ENCODE data around the gene DDRGK1. TPM values are rescaled to one million over a fixed set of nuclear protein-coding genes. Genes with fewer than 3 reads are reported as not detected.

DDRGK1 gene
- total and polyA plus RNA-seq, 2 donors from 2014 or later = 81.8 to 92.5 TPM

DNA sequence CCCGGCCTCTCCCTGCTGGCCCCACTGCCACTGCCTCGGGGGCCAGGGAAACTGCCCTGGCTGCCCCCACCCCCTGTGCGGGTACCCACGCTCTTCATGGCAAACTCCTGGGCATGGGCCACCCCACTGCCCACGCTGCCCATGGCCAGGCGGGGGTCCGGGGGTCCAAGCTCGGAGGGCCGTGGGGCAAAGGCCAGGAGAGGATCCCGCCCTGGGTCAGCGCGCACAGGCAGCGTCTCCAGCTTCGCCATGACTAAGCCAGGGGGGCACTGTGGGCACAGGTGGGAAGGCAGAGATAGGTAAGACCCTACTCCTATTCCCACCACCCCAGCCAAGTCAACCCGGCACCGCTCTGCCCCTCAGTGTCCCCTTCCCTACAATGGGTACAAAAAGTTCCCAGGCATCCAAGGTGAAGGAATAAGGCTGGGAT lies 37.6 kb downstream of the DDRGK1 start:
- TF ChIP-seq, protein P1, sequence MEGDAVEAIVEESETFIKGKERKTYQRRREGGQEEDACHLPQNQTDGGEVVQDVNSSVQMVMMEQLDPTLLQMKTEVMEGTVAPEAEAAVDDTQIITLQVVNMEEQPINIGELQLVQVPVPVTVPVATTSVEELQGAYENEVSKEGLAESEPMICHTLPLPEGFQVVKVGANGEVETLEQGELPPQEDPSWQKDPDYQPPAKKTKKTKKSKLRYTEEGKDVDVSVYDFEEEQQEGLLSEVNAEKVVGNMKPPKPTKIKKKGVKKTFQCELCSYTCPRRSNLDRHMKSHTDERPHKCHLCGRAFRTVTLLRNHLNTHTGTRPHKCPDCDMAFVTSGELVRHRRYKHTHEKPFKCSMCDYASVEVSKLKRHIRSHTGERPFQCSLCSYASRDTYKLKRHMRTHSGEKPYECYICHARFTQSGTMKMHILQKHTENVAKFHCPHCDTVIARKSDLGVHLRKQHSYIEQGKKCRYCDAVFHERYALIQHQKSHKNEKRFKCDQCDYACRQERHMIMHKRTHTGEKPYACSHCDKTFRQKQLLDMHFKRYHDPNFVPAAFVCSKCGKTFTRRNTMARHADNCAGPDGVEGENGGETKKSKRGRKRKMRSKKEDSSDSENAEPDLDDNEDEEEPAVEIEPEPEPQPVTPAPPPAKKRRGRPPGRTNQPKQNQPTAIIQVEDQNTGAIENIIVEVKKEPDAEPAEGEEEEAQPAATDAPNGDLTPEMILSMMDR (IDR thresholded peaks at IDR 0.05; ENCODE audit: borderline replicate concordance, extremely low read depth, insufficient read depth) = no peak
- peaks cover 0 to 29% (median 24%) of the 10 kb centered on the region in 3 donors for H3K4me1 ChIP-seq (ENCODE audit: control insufficient read depth in 2 of 3, insufficient read depth in 2 of 3, low read depth in 1 of 3, low read length in 3 of 3)
- H3K36me3 ChIP-seq (ENCODE audit: control insufficient read depth in 2 of 3, insufficient read depth in 3 of 3, low read length in 3 of 3) = no peaks in the 10 kb centered on the region
- DNase-seq (peak in 1 of 5 donors; percentile 47), FAIRE-seq (no peak)
- no peak overlapping the region for H3K4me3 ChIP-seq (ENCODE audit: low read length in 3 of 3)
- no peak overlapping the region for H3K9ac ChIP-seq (ENCODE audit: low read length in 3 of 3)
- intact Hi-C loops (cut with DNase I) = no loop called here
- H3K9me3 ChIP-seq (ENCODE audit: control insufficient read depth in 2 of 3, insufficient read depth in 1 of 3, low read length in 3 of 3) = no peaks in the 10 kb centered on the region
- no peak overlapping the region for H3K27ac ChIP-seq (ENCODE audit: low read depth in 2 of 2, low read length in 2 of 2)
- no peaks in the 10 kb centered on the region for H3K27me3 ChIP-seq (ENCODE audit: control insufficient read depth, insufficient read depth, low read length)

DNA sequence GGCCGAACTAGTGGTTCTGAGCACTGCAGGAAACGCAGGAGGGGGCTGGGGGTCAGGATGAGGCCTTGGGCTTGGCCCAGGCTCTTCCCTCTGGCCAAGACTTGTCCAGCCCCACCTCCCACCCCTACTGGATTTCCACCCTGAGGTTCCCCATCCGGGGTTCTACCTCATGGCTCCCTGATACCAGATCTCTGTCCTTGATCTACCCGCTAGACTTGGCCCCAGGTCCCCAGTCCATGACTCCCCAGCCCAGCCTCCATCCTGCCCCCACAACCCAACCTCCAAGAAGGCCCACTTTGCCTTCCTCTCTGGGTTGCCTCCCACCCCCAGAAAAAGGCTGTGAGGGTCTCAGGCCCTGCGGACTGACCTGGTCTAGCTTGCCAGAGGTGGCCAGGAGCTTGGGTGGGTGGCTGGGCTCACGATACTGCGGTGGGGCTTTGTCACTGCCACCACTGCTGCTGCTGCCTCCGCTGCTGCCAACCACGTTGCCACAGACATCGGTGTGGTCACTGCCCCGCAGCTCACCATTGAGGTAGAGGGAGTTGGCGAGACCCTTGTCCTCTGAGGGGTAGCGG lies 38.1 kb downstream of the DDRGK1 start:
- Histone ChIP-seq H3K27ac (ENCODE audit: low read depth in 2 of 2, low read length in 2 of 2) (no peak overlapping the region), H3K27me3 (ENCODE audit: control insufficient read depth, insufficient read depth, low read length) (no peaks in the 10 kb centered on the region), H3K4me3 (ENCODE audit: low read length in 3 of 3) (no peak overlapping the region), H3K9ac (ENCODE audit: low read length in 3 of 3) (no peak overlapping the region), H3K4me1 (ENCODE audit: control insufficient read depth in 2 of 3, insufficient read depth in 2 of 3, low read depth in 1 of 3, low read length in 3 of 3) (peaks cover 0 to 29% (median 26%) of the 10 kb centered on the region in 3 donors), H3K36me3 (ENCODE audit: control insufficient read depth in 2 of 3, insufficient read depth in 3 of 3, low read length in 3 of 3) (no peaks in the 10 kb centered on the region), H3K9me3 (ENCODE audit: control insufficient read depth in 2 of 3, insufficient read depth in 1 of 3, low read length in 3 of 3) (no peaks in the 10 kb centered on the region)
- DNase-seq (peak in 1 of 5 donors; percentile 49), FAIRE-seq (no peak)
- intact Hi-C loops (cut with DNase I) = no loop called here
- TF ChIP-seq, protein P1 (IDR thresholded peaks at IDR 0.05; ENCODE audit: borderline replicate concordance, extremely low read depth, insufficient read depth) = no peak

GRCh38 chr20:3165473-3166337 lies 38.8 kb downstream of the DDRGK1 start:
- Histone ChIP-seq H3K27me3 (ENCODE audit: control insufficient read depth, insufficient read depth, low read length) (no peaks in the 10 kb centered on the region), H3K9ac (ENCODE audit: low read length in 3 of 3) (no peak overlapping the region), H3K9me3 (ENCODE audit: control insufficient read depth in 2 of 3, insufficient read depth in 1 of 3, low read length in 3 of 3) (no peaks in the 10 kb centered on the region), H3K36me3 (ENCODE audit: control insufficient read depth in 2 of 3, insufficient read depth in 3 of 3, low read length in 3 of 3) (no peaks in the 10 kb centered on the region), H3K27ac (ENCODE audit: low read depth in 2 of 2, low read length in 2 of 2) (no peak overlapping the region), H3K4me1 (ENCODE audit: control insufficient read depth in 2 of 3, insufficient read depth in 2 of 3, low read depth in 1 of 3, low read length in 3 of 3) (peaks cover 0 to 29% (median 26%) of the 10 kb centered on the region in 3 donors), H3K4me3 (ENCODE audit: low read length in 3 of 3) (no peak overlapping the region)
- DNase-seq = peak in 4 of 5 donors; percentile 23 to 87 (median 76)
- FAIRE-seq = no peak
- intact Hi-C loops (cut with DNase I) = no loop called here
- TF ChIP-seq, protein P1 (IDR thresholded peaks at IDR 0.05; ENCODE audit: borderline replicate concordance, extremely low read depth, insufficient read depth) = no peak

Measured in kidney (tissue), 14 donors.